HEK293 (cell line): ENCODE data around the gene HIGD1A.

ENCODE experiments used
- CTCF ChIA-PET: fragments of 350-600 bp; formaldehyde crosslinking; extraction: SDS; loops from one replicate; lab custom pipeline; 2021; ENCODE audit warnings: antibody characterized with exemption; lab: Yijun Ruan, JAX
- POLR2A ChIA-PET: fragments of 300-600 bp; formaldehyde crosslinking; extraction: SDS; loops from one replicate; lab custom pipeline; 2020; ENCODE audit warnings: antibody characterized with exemption, inconsistent platforms; lab: Yijun Ruan, JAX
- H3K27ac ChIP-seq: fragments of 200-500 bp; sonication (Bioruptor generic); 2 replicates; pipeline ENCODE4 v1.5.1; 2014; ENCODE audit warnings: low read depth, low read length, control low read depth, inconsistent platforms; ENCODE audit errors: extremely low read depth
- H3K36me3 ChIP-seq, 2 experiments: fragments of 200-500 bp in 1 of 2; sonication (Bioruptor generic) in 1 of 2; 1 replicate in 1 of 2; 2 replicates in 1 of 2; pipeline ENCODE4 v1.5.1; 2014 to 2017; ENCODE audit warnings: inconsistent platforms in 2 of 2, low read length in 2 of 2; ENCODE audit not compliant: control insufficient read depth in 2 of 2, insufficient read depth in 1 of 2
- H3K4me1 ChIP-seq: fragments of 200-500 bp; sonication (Bioruptor generic); 2 replicates; pipeline ENCODE4 v1.5.1; 2014; ENCODE audit warnings: mild to moderate bottlenecking, low read length, inconsistent platforms; ENCODE audit not compliant: control insufficient read depth, insufficient read depth
- H3K4me3 ChIP-seq: 2 replicates; pipeline ENCODE4 v1.5.1; 2011; ENCODE audit warnings: low read depth, mild to moderate bottlenecking, control low read depth, low read length, moderate library complexity
- H3K9me3 ChIP-seq: fragments of 200-500 bp; sonication (Bioruptor generic); 2 replicates; pipeline ENCODE4 v1.5.1; 2014; ENCODE audit warnings: low read depth, low read length, inconsistent platforms; ENCODE audit not compliant: control insufficient read depth, insufficient read depth
- EGR2 ChIP-seq: fragments of 450-650 bp; formaldehyde crosslinking; IDR thresholded peaks from 2 replicates; pipeline ENCODE4 v1.5.1; 2016; ENCODE audit warnings: low read depth, missing biosample characterization, missing genetic modification characterization
- HOXC10 ChIP-seq: sonication (generic); formaldehyde crosslinking; IDR thresholded peaks from 2 replicates; pipeline ENCODE4 v1.8.1; 2023; ENCODE audit warnings: mild to moderate bottlenecking, missing genetic modification reagents
- PRDM10 ChIP-seq: fragments of 450-650 bp; formaldehyde crosslinking; IDR thresholded peaks from 2 replicates; pipeline ENCODE4 v1.5.1; 2016; ENCODE audit warnings: missing biosample characterization, missing genetic modification characterization
- PRDM2 ChIP-seq: fragments of 450-650 bp; formaldehyde crosslinking; IDR thresholded peaks from 2 replicates; pipeline ENCODE4 v1.5.1; 2016; ENCODE audit warnings: missing biosample characterization, missing genetic modification characterization, borderline replicate concordance
- PRDM6 ChIP-seq: fragments of 450-650 bp; formaldehyde crosslinking; IDR thresholded peaks from 2 replicates; pipeline ENCODE4 v1.5.1; 2017; ENCODE audit warnings: missing biosample characterization, missing genetic modification characterization
- REPIN1 ChIP-seq: fragments of 450-650 bp; formaldehyde crosslinking; IDR thresholded peaks from 2 replicates; pipeline ENCODE4 v1.5.1; 2017; ENCODE audit warnings: missing biosample characterization, missing genetic modification characterization, low read depth
- SP2 ChIP-seq: fragments of 450-650 bp; formaldehyde crosslinking; IDR thresholded peaks from 2 replicates; pipeline ENCODE4 v1.5.1; 2016; ENCODE audit warnings: missing biosample characterization, missing genetic modification characterization
- ZBTB20 ChIP-seq: fragments of 450-650 bp; formaldehyde crosslinking; IDR thresholded peaks from 2 replicates; pipeline ENCODE4 v1.5.1; 2016; ENCODE audit warnings: missing biosample characterization, missing genetic modification characterization
- ZFHX2 ChIP-seq: fragments of 450-650 bp; formaldehyde crosslinking; conservative IDR thresholded peaks from 2 replicates; pipeline ENCODE4 v1.5.1; 2016; ENCODE audit warnings: missing biosample characterization, missing genetic modification characterization
- ZFP37 ChIP-seq: fragments of 450-650 bp; formaldehyde crosslinking; IDR thresholded peaks from 2 replicates; pipeline ENCODE4 v1.5.1; 2016; ENCODE audit warnings: missing biosample characterization, missing genetic modification characterization
- ZFP41 ChIP-seq: fragments of 450-650 bp; formaldehyde crosslinking; IDR thresholded peaks from 2 replicates; pipeline ENCODE4 v1.5.1; 2016; ENCODE audit warnings: missing biosample characterization, missing genetic modification characterization, borderline replicate concordance
- ZNF2 ChIP-seq: fragments of 450-650 bp; formaldehyde crosslinking; IDR thresholded peaks from 2 replicates; pipeline ENCODE4 v1.5.1; 2016; ENCODE audit warnings: missing biosample characterization, missing genetic modification characterization
- ZNF202 ChIP-seq: fragments of 450-650 bp; formaldehyde crosslinking; IDR thresholded peaks from 2 replicates; pipeline ENCODE4 v1.5.1; 2016; ENCODE audit warnings: missing biosample characterization, missing genetic modification characterization, borderline replicate concordance
- ZNF26 ChIP-seq: fragments of 450-650 bp; formaldehyde crosslinking; IDR thresholded peaks from 2 replicates; pipeline ENCODE4 v1.5.1; 2016; ENCODE audit warnings: missing biosample characterization, missing genetic modification characterization
- ZNF362 ChIP-seq: fragments of 450-650 bp; formaldehyde crosslinking; IDR thresholded peaks from 2 replicates; pipeline ENCODE4 v1.5.1; 2016; ENCODE audit warnings: missing biosample characterization, missing genetic modification characterization
- ZNF514 ChIP-seq: fragments of 450-650 bp; formaldehyde crosslinking; IDR thresholded peaks from 2 replicates; pipeline ENCODE4 v1.5.1; 2016; ENCODE audit warnings: missing biosample characterization, missing genetic modification characterization
- ZNF558 ChIP-seq: fragments of 450-650 bp; formaldehyde crosslinking; IDR thresholded peaks from 2 replicates; pipeline ENCODE4 v1.5.1; 2016; ENCODE audit warnings: missing biosample characterization, missing genetic modification characterization
- ZNF704 ChIP-seq: fragments of 450-650 bp; formaldehyde crosslinking; IDR thresholded peaks from 2 replicates; pipeline ENCODE4 v1.5.1; 2016; ENCODE audit warnings: missing biosample characterization, missing genetic modification characterization
- ZNF747 ChIP-seq: fragments of 450-650 bp; formaldehyde crosslinking; IDR thresholded peaks from 2 replicates; pipeline ENCODE4 v1.5.1; 2016; ENCODE audit warnings: missing biosample characterization, missing genetic modification characterization
- ZNF76 ChIP-seq: fragments of 450-650 bp; formaldehyde crosslinking; IDR thresholded peaks from 2 replicates; pipeline ENCODE4; 2016; ENCODE audit warnings: low read depth, missing biosample characterization, missing genetic modification characterization, borderline replicate concordance

Gene HIGD1A

GRCh38 chr3:42751609-42752008 lies 52.7 kb downstream of the HIGD1A start:
- ChIA-PET POLR2A (no interaction called here), CTCF (interaction anchor here (0.6 to 1.4 kb wide), 2 partner anchors 68 to 180 kb away, joined by 3 to 4 read pairs; no protein-coding TSS in a partner anchor)
- H3K36me3 ChIP-seq: no peaks in the 10 kb centered on the region
- no peak overlapping the region for H3K27ac ChIP-seq
- H3K4me3 ChIP-seq: no peak overlapping the region
- no peaks in the 10 kb centered on the region for H3K9me3 ChIP-seq
- no peaks in the 10 kb centered on the region for H3K4me1 ChIP-seq
- TF ChIP-seq EGR2: no peak
- no peak for TF ChIP-seq ZNF76 (tag by site-specific recombination)
- TF ChIP-seq ZFP37 (tag by site-specific recombination): no peak
- no peak for TF ChIP-seq PRDM6 (tag by site-specific recombination)
- no peak for TF ChIP-seq REPIN1
- no peak for TF ChIP-seq ZNF747 (tag by site-specific recombination)
- TF ChIP-seq PRDM10: no peak
- no peak for TF ChIP-seq SP2 (tag by site-specific recombination)
- TF ChIP-seq ZNF202 (tag by site-specific recombination): no peak
- no peak for TF ChIP-seq ZBTB20
- no peak for TF ChIP-seq ZFP41 (tag by site-specific recombination)
- no peak for TF ChIP-seq ZNF558 (tag by site-specific recombination)
- no peak for TF ChIP-seq ZNF26 (tag by site-specific recombination)
- no peak for TF ChIP-seq PRDM2 (tag by site-specific recombination)
- no peak for TF ChIP-seq ZNF362 (tag by site-specific recombination)
- no peak for TF ChIP-seq HOXC10 (CRISPR knock-in tag)
- no peak for TF ChIP-seq ZNF704 (tag by site-specific recombination)
- no peak for TF ChIP-seq ZFHX2 (tag by site-specific recombination)
- no peak for TF ChIP-seq ZNF514 (tag by site-specific recombination)
- TF ChIP-seq ZNF2: no peak
- TF ChIP-seq, all 188 proteins: peak for 0
